HepG2 (cell line): ENCODE measurements around the gene OPRD1. TPM values are rescaled to one million over a fixed set of nuclear protein-coding genes. Genes with fewer than 3 reads are reported as not detected.

Experiments used
- ATAC-seq: fragments of 200-7000 bp; cut with Tn5 transposase; 3 replicates; pipeline ENCODE4 v1.9.1; 2020; ENCODE audit warnings: mild to moderate bottlenecking, moderate library complexity
- BruUV-seq: library from RNA; stranded (reverse); fragments of 400-500 nt; replicated peaks from 2 replicates; lab custom pipeline; 2021; lab: Mats Ljungman, UMichigan
- CTCF ChIA-PET: fragments of 300-600 bp; formaldehyde crosslinking; extraction: SDS; loops from one replicate; lab custom pipeline; 2021; ENCODE audit warnings: low total read pairs, inconsistent platforms, low intra/inter-chr PET ratio; lab: Yijun Ruan, JAX
- POLR2A ChIA-PET: fragments of 350-600 bp; sonication (Branson Sonifier 250); formaldehyde crosslinking; loops from one replicate; lab custom pipeline; 2020; ENCODE audit warnings: antibody characterized with exemption, inconsistent platforms; lab: Yijun Ruan, JAX
- DNase-seq: peaks from one replicate; pipeline ENCODE4 v3.0.0-alpha.2; 2015; ENCODE audit warnings: low spot score
- FAIRE-seq: peaks from 3 replicates; lab custom pipeline; 2011; peaks lifted over from hg19 to GRCh38; lab: Jason Lieb, UNC
- H2AFZ ChIP-seq: one replicate; pipeline ENCODE4 v1.6.1; 2011; ENCODE audit warnings: low read length, inconsistent platforms
- H3K27ac ChIP-seq: fragments of 300-600 bp; 3 replicates; pipeline ENCODE4 v1.8.0; 2011; ENCODE audit warnings: mixed run types, mild to moderate bottlenecking, mixed read lengths, low read length, inconsistent platforms; ENCODE audit not compliant: insufficient read depth; ENCODE audit errors: extremely low read length
- H3K27me3 ChIP-seq, 2 experiments: fragments of 200-600 bp in 1 of 2; 2 replicates in 1 of 2; 3 replicates in 1 of 2; pipeline versions ENCODE4 v1.6.0 to v1.8.0; 2011; ENCODE audit warnings: low read length in 2 of 2, mild to moderate bottlenecking in 2 of 2, moderate library complexity in 2 of 2, inconsistent platforms in 1 of 2; ENCODE audit not compliant: insufficient read depth in 2 of 2, control insufficient read depth in 1 of 2
- H3K36me3 ChIP-seq, 2 experiments: fragments of 200-600 bp in 1 of 2; replicated peaks in 1 of 2; 2 replicates in 1 of 2; 3 replicates in 1 of 2; pipeline versions ENCODE4 v1.5.1 to v1.8.0; 2011; ENCODE audit warnings: low read length in 2 of 2, inconsistent platforms in 1 of 2; ENCODE audit not compliant: insufficient read depth in 2 of 2, control insufficient read depth in 1 of 2
- H3K4me1 ChIP-seq: 2 replicates; pipeline ENCODE4 v1.5.1; 2012; ENCODE audit warnings: low read length, inconsistent platforms; ENCODE audit not compliant: insufficient read depth
- H3K4me2 ChIP-seq: 2 replicates; pipeline ENCODE4 v1.6.0; 2011; ENCODE audit warnings: low read depth, low read length, inconsistent platforms
- H3K4me3 ChIP-seq, 3 experiments: fragments of 200-600 bp in 1 of 3; sonication (generic), shearing (Covaris generic) in 1 of 3; replicated peaks in 1 of 3; 2 replicates each; pipeline ENCODE4 v1.5.1; 2011 to 2016; ENCODE audit warnings: low read length in 3 of 3, inconsistent platforms in 2 of 3, low read depth in 2 of 3, mild to moderate bottlenecking in 2 of 3, control low read depth in 1 of 3, mixed read lengths in 1 of 3; ENCODE audit not compliant: insufficient read depth in 1 of 3
- H3K79me2 ChIP-seq: one replicate; pipeline ENCODE4 v1.6.1; 2011; ENCODE audit warnings: low read length, inconsistent platforms; ENCODE audit not compliant: insufficient read depth
- H3K9ac ChIP-seq: 2 replicates; pipeline ENCODE4 v1.6.0; 2011; ENCODE audit warnings: mild to moderate bottlenecking, low read depth, low read length, inconsistent platforms; ENCODE audit not compliant: insufficient read depth
- H3K9me3 ChIP-seq: 2 replicates; pipeline ENCODE4 v1.5.1; 2012; ENCODE audit warnings: mild to moderate bottlenecking, low read length
- H4K20me1 ChIP-seq: 2 replicates; pipeline ENCODE4 v1.6.0; 2011; ENCODE audit warnings: inconsistent platforms, mild to moderate bottlenecking, low read length, moderate library complexity; ENCODE audit not compliant: insufficient read depth
- CBX5 ChIP-seq: sonication (generic); formaldehyde crosslinking; IDR thresholded peaks from 2 replicates; pipeline ENCODE4 v1.4.0; 2020; ENCODE audit warnings: missing genetic modification reagents, borderline replicate concordance
- MATR3 ChIP-seq: sonication (generic); formaldehyde crosslinking; IDR thresholded peaks from 2 replicates; pipeline ENCODE4 v1.4.0; 2020; ENCODE audit warnings: missing genetic modification reagents
- SNAPC4 ChIP-seq: sonication (generic); formaldehyde crosslinking; IDR thresholded peaks from 2 replicates; pipeline ENCODE4 v1.4.0; 2020; ENCODE audit warnings: mild to moderate bottlenecking, missing genetic modification reagents
- ZNF10 ChIP-seq: sonication (generic); formaldehyde crosslinking; IDR thresholded peaks from 2 replicates; pipeline ENCODE4 v1.4.0; 2020; ENCODE audit warnings: mild to moderate bottlenecking, low read depth, missing genetic modification reagents, borderline replicate concordance
- ZNF343 ChIP-seq: sonication (generic); formaldehyde crosslinking; IDR thresholded peaks from 2 replicates; pipeline ENCODE4 v1.4.0; 2020; ENCODE audit warnings: mild to moderate bottlenecking, missing genetic modification reagents
- ZNF530 ChIP-seq: sonication (generic); formaldehyde crosslinking; IDR thresholded peaks from 2 replicates; pipeline ENCODE4 v1.5.0; 2020; ENCODE audit warnings: low read depth, mild to moderate bottlenecking, missing genetic modification reagents
- ZNF564 ChIP-seq: sonication (generic); formaldehyde crosslinking; IDR thresholded peaks from 2 replicates; pipeline ENCODE4 v1.8.1; 2023; ENCODE audit warnings: mild to moderate bottlenecking, missing genetic modification reagents
- ZNF674 ChIP-seq: sonication (generic); formaldehyde crosslinking; IDR thresholded peaks from 2 replicates; pipeline ENCODE4 v1.5.0; 2020; ENCODE audit warnings: low read depth, mild to moderate bottlenecking, missing genetic modification reagents
- ZNF781 ChIP-seq: sonication (generic); formaldehyde crosslinking; IDR thresholded peaks from 2 replicates; pipeline ENCODE4 v1.5.1; 2020; ENCODE audit warnings: borderline replicate concordance, mild to moderate bottlenecking, missing genetic modification reagents; ENCODE audit errors: not compliant biosample characterization
- WGBS: methylation state at CpG from one replicate; pipeline ENCODE4 v1.1.6; 2017; ENCODE audit warnings: low lambda C conversion rate; 5-methylcytosine and 5-hydroxymethylcytosine counted together
- in situ Hi-C: cut with HindIII; loops from 2 replicates; pipeline ENCODE4 v1.10.0; 2017; ENCODE audit warnings: low pct_unique_long_range_greater_than_20kb; ENCODE audit not compliant: extremely low pct_ligation_motif_present
- intact Hi-C: fragments of 100-400 bp; cut with micrococcal nuclease; formaldehyde crosslinking; loops from one replicate; pipeline ENCODE4 v1.10.0; 2022; ENCODE audit not compliant: unreplicated experiment
- polyA plus RNA-seq, 8 experiments: library from polyadenylated mRNA; depleted of rRNA in 3 of 8; stranded (reverse) in 7 of 8; unstranded in 1 of 8; fragments of >200 nt; fragmentation: Illumina TruSeq in 4 of 8; extraction: Trizol in 4 of 8; gene quantifications; 2 replicates each; pipeline versions ENCODE4 v1.2.1 to v1.2.3, GENCODE V29; 2011 to 2016; ENCODE audit warnings: low read depth in 4 of 8, missing spikeins in 1 of 8, mixed read lengths in 1 of 8; ENCODE audit not compliant: insufficient read depth in 1 of 8
- total RNA-seq, 5 experiments: library from RNA; depleted of rRNA; stranded (reverse); fragments of >200 nt; fragmentation: Illumina TruSeq; extraction: Trizol; gene quantifications; 2 replicates each; pipeline ENCODE4 v1.2.3, GENCODE V29; 2016; ENCODE audit warnings: low read depth in 1 of 5
- TF ChIP-seq, protein P1 (sequence below): fragments of 450-650 bp; IDR thresholded peaks from 2 replicates; pipeline ENCODE4 v1.6.1; 2017
- TF ChIP-seq, protein P2 (sequence below): fragments of 450-650 bp; IDR thresholded peaks from 2 replicates; pipeline ENCODE4 v1.6.1; 2016
- TF ChIP-seq, protein P3 (sequence below): sonication (generic); formaldehyde crosslinking; IDR thresholded peaks from 2 replicates; pipeline ENCODE4 v1.4.0; 2020; ENCODE audit warnings: missing genetic modification reagents
- TF ChIP-seq, protein P4 (sequence below): IDR thresholded peaks from 2 replicates; pipeline ENCODE4 v1.6.1; 2016; ENCODE audit warnings: missing genetic modification reagents, missing compliant biosample characterization

The OPRD1 gene
- total and polyA plus RNA-seq, 2 of the 13 experiments (the other 11 are each of a cell fraction or from before 2014, with no cell fraction given) = 0.02 to 0.03 TPM

GRCh38 chr1:28867850-28868249 is 55.9 kb downstream of the OPRD1 start:
- Histone ChIP-seq H3K9me3 (no peaks in the 10 kb centered on the region), H3K27ac (no peak overlapping the region), H3K79me2 (no peaks in the 10 kb centered on the region), H4K20me1 (no peaks in the 10 kb centered on the region), H2AFZ (no peak overlapping the region), H3K36me3 (no peaks in the 10 kb centered on the region), H3K4me3 (no peak overlapping the region), H3K4me1 (peaks cover 21% of the 10 kb centered on the region), H3K9ac (no peak overlapping the region), H3K27me3 (peaks cover 0 to 28% of the 10 kb centered on the region in 2 experiments; a peak in 3 of 5 replicates), H3K4me2 (no peak overlapping the region)
- TF ChIP-seq, protein P1, sequence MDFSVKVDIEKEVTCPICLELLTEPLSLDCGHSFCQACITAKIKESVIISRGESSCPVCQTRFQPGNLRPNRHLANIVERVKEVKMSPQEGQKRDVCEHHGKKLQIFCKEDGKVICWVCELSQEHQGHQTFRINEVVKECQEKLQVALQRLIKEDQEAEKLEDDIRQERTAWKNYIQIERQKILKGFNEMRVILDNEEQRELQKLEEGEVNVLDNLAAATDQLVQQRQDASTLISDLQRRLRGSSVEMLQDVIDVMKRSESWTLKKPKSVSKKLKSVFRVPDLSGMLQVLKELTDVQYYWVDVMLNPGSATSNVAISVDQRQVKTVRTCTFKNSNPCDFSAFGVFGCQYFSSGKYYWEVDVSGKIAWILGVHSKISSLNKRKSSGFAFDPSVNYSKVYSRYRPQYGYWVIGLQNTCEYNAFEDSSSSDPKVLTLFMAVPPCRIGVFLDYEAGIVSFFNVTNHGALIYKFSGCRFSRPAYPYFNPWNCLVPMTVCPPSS = no peak
- TF ChIP-seq, protein P2, sequence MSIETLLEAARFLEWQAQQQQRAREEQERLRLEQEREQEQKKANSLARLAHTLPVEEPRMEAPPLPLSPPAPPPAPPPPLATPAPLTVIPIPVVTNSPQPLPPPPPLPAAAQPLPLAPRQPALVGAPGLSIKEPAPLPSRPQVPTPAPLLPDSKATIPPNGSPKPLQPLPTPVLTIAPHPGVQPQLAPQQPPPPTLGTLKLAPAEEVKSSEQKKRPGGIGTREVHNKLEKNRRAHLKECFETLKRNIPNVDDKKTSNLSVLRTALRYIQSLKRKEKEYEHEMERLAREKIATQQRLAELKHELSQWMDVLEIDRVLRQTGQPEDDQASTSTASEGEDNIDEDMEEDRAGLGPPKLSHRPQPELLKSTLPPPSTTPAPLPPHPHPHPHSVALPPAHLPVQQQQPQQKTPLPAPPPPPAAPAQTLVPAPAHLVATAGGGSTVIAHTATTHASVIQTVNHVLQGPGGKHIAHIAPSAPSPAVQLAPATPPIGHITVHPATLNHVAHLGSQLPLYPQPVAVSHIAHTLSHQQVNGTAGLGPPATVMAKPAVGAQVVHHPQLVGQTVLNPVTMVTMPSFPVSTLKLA = no peak
- TF ChIP-seq ZNF530 (CRISPR knock-in tag) = no peak
- TF ChIP-seq ZNF564 (CRISPR knock-in tag) = no peak
- TF ChIP-seq CBX5 = no peak
- TF ChIP-seq MATR3 (CRISPR knock-in tag) = no peak
- TF ChIP-seq ZNF10 = no peak
- no peak for TF ChIP-seq ZNF781
- TF ChIP-seq, protein P3, sequence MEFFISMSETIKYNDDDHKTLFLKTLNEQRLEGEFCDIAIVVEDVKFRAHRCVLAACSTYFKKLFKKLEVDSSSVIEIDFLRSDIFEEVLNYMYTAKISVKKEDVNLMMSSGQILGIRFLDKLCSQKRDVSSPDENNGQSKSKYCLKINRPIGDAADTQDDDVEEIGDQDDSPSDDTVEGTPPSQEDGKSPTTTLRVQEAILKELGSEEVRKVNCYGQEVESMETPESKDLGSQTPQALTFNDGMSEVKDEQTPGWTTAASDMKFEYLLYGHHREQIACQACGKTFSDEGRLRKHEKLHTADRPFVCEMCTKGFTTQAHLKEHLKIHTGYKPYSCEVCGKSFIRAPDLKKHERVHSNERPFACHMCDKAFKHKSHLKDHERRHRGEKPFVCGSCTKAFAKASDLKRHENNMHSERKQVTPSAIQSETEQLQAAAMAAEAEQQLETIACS (CRISPR knock-in tag) = no peak
- no peak for TF ChIP-seq SNAPC4
- TF ChIP-seq ZNF343 = no peak
- no peak for TF ChIP-seq ZNF674 (CRISPR knock-in tag)
- TF ChIP-seq, protein P4, sequence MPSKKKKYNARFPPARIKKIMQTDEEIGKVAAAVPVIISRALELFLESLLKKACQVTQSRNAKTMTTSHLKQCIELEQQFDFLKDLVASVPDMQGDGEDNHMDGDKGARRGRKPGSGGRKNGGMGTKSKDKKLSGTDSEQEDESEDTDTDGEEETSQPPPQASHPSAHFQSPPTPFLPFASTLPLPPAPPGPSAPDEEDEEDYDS (CRISPR knock-in tag) = no peak
- WGBS = 15% methylated on average over 3 of the region's 3 CpGs
- FAIRE-seq (no peak), DNase-seq (no peak), ATAC-seq (no peak)
- CTCF ChIA-PET = no interaction called here
- intact Hi-C loops = no loop called here
- BruUV-seq = no TSS peak
- in situ Hi-C loops = no loop called here
- POLR2A ChIA-PET = no interaction called here
